Heart right ventricle (tissue), 16 donors: ENCODE data around the gene WDR1. TPM values are rescaled to one million over a fixed set of nuclear protein-coding genes. Genes with fewer than 3 reads are reported as not detected.

Experiments
- ATAC-seq, 8 donors: fragments of 200-7000 bp; cut with Tn5 transposase; one replicate each; pipeline ENCODE4 v1.9.1; 2020; ENCODE audit warnings: mild to moderate bottlenecking in 8 of 8, moderate library complexity in 8 of 8, moderate number of reproducible peaks in 1 of 8
- DNase-seq, 2 donors: peaks; one replicate each; pipeline ENCODE4 v3.0.0-alpha.2; 2020
- H3K27ac ChIP-seq, 10 donors: fragments of 200-600 bp; sonication (generic) in 2 of 10; one replicate each; pipeline versions ENCODE4 v1.5.0 to v1.8.0; 2020 to 2022; ENCODE audit warnings: mild to moderate bottlenecking in 3 of 10
- H3K27me3 ChIP-seq, 7 donors: fragments of 200-600 bp; one replicate each; pipeline ENCODE4 v1.8.0; 2021 to 2022; ENCODE audit warnings: mild to moderate bottlenecking in 2 of 7
- H3K36me3 ChIP-seq, 9 donors: fragments of 200-600 bp; sonication (generic) in 1 of 9; one replicate each; pipeline versions ENCODE4 v1.5.0 to v1.8.0; 2020 to 2022; ENCODE audit warnings: mild to moderate bottlenecking in 2 of 9
- H3K4me1 ChIP-seq, 9 donors: fragments of 200-600 bp; sonication (generic) in 1 of 9; one replicate each; pipeline versions ENCODE4 v1.5.0 to v1.8.0; 2020 to 2022; ENCODE audit warnings: mild to moderate bottlenecking in 4 of 9
- H3K4me3 ChIP-seq, 10 donors: fragments of 200-600 bp; sonication (generic) in 2 of 10; one replicate each; pipeline versions ENCODE4 v1.5.0 to v1.8.0; 2020 to 2022; ENCODE audit warnings: mild to moderate bottlenecking in 7 of 10, moderate library complexity in 2 of 10
- H3K9me3 ChIP-seq, 11 donors: fragments of 200-600 bp in 10 of 11; sonication (generic) in 2 of 11; one replicate each; pipeline versions ENCODE4 v1.5.0 to v1.8.0; 2013 to 2022; ENCODE audit warnings: mild to moderate bottlenecking in 2 of 11, control low read depth in 1 of 11, moderate library complexity in 1 of 11
- WGBS, 2 donors: extraction: QIAGEN DNeasy Blood & Tissue Kit; methylation state at CpG; one replicate each; pipeline ENCODE4 v1.1.7; 2013; ENCODE audit warnings: inconsistent platforms in 1 of 2; 5-methylcytosine and 5-hydroxymethylcytosine counted together
- intact Hi-C, 10 donors: fragments of 100-400 bp; cut with DNase I; formaldehyde crosslinking; loops; one replicate each; pipeline versions ENCODE4 v1.11.1 to v1.14.2; 2022
- polyA plus RNA-seq, 2 donors: library from polyadenylated mRNA; stranded (reverse); fragments of 200-250 nt; gene quantifications; one replicate each; pipeline ENCODE4 v1.2.3, GENCODE V29; 2013
- total RNA-seq, 10 donors: library from RNA; stranded (reverse); fragmentation: NEBNext Ultra II Directional in 3 of 10; extraction: Animal tissue kit (Norgen Biotek cat#: 25700) in 3 of 10; gene quantifications; one replicate each; pipeline versions ENCODE4 v1.2.1 to v1.2.4, GENCODE V29; 2021 to 2023
- TF ChIP-seq, protein P1 (sequence below), 9 donors: fragments of 200-600 bp; sonication (generic) in 2 of 9; IDR thresholded peaks; one replicate each; pipeline versions ENCODE4 v1.5.0 to v1.8.0; 2021 to 2022; ENCODE audit warnings: antibody characterized with exemption in 9 of 9, mild to moderate bottlenecking in 5 of 9, moderate library complexity in 1 of 9
- donor health status: Arrhythmogenic right ventricular cardiomyopathy.
- donor health status: ischemic (EF 13 %, LVEDD 7.1; RV severe dilation, severe dysfunction).
- donor health status: healthy with polysubstance abuse.
- donor health status: DM: no; HTN: yes; CAD: no.
- donor health status: DM: no; HTN: no; CAD: no.
- donor health status: ischemic (EF 25% LVEDD 6.9; RV normal size, moderate dysfunction).
- donor health status: ischemic (EF 25% LVEDD 5.7; RV mildly dilated, moderate dysfunction).
- donor health status: healthy.
- donor health status: DM: yes; HTN: yes; CAD: no.
- donor health status: Ischemic cardiomyopathy.
- donor health status: ischemic (EF 35%, LVEDD 5.7; RV mildly dilated, moderate dysfunction).
- donor health status: nonischemic (EF 11% LVEDD 7.7; RV severe dilation, severe dysfunction).
- donor health status: DM: yes; HTN: yes; CAD: no.
- donor health status: PGD.
- donor health status: ischemic (EF 29% LVEDD 5.4; RV normal size, mild dysfunction).
- donor health status: nonischemic (EF 23%, LVEDD 6.1; RV moderate dilation, normal function).

Gene WDR1
- total and polyA plus RNA-seq, 12 donors = 51.9 to 302 (median 177) TPM

DNA sequence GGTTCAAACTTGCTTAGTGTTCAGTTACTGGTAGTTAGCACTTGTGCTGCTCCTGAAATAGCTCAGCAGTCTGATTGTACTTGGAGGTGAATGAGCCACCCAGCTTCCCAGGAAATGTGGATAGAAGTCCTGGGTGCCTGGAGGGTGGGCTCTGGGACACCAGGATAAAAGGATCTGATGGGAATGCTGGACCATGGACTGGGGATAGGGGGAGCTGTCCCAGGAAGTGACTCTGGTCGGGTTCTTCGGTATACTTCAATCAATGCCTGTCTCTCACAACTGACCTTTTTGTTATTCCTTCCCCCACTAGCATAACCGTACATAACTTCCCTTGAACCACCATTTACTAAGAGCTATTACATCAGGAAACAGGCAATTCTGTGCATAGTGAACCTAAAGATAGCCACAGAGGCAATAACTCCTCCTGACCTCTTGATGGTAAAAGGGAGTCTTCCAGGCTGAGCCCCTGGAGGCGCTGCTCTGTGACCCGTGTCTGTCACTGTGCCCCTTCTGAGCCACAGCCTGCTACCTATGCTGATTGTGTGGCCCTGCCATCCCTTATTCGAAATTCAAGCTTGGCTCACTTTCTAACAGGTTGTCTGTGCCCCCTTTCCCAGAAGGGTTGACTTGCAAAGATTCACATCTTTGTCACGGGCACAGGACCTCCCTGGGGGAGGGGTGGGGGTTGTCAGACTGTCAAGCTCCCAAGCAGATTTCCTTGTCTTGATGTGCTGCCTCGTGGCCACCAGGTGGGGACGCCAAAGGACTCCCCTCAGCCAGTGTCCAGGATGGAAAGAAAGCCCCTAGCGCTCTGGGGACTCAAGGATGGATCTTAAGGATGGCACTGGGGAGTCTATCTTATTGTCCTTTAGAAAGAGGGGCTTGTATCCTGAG, 24.5 kb upstream of the WDR1 start:
- 54 to 69% methylated on average over 10 of the region's 10 CpGs for WGBS, 2 donors
- ATAC-seq = no peak
- H3K36me3 ChIP-seq = no peaks in the 10 kb centered on the region
- TF ChIP-seq, protein P1, sequence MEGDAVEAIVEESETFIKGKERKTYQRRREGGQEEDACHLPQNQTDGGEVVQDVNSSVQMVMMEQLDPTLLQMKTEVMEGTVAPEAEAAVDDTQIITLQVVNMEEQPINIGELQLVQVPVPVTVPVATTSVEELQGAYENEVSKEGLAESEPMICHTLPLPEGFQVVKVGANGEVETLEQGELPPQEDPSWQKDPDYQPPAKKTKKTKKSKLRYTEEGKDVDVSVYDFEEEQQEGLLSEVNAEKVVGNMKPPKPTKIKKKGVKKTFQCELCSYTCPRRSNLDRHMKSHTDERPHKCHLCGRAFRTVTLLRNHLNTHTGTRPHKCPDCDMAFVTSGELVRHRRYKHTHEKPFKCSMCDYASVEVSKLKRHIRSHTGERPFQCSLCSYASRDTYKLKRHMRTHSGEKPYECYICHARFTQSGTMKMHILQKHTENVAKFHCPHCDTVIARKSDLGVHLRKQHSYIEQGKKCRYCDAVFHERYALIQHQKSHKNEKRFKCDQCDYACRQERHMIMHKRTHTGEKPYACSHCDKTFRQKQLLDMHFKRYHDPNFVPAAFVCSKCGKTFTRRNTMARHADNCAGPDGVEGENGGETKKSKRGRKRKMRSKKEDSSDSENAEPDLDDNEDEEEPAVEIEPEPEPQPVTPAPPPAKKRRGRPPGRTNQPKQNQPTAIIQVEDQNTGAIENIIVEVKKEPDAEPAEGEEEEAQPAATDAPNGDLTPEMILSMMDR (IDR thresholded peaks at IDR 0.05) = no peak
- no peaks in the 10 kb centered on the region for H3K4me1 ChIP-seq
- no peak overlapping the region for H3K27ac ChIP-seq
- no peak for DNase-seq
- H3K4me3 ChIP-seq = no peak overlapping the region
- no peaks in the 10 kb centered on the region for H3K9me3 ChIP-seq
- intact Hi-C loops = no loop called here
- peaks cover 0 to 3% (median 0%) of the 10 kb centered on the region in 7 donors for H3K27me3 ChIP-seq

DNA sequence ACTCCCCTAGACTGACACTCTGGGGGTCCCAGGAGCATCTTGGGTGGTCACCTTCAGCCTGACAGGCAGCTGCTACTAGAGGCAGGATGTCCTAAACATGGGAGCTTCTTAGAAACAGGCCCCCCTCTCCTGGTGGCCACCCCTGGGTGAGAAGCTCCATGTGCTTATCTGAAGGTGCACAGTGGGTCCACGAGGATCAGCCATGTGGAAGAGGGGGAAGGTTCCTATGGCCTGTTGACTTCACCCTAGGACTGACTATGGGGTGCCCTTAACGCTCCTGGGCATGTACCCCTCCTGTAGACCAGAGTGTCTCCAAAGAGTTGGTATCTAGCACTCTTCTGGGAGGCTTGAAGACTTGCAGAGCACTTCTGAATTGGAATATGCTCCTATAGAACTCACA, 22.9 kb upstream of the WDR1 start:
- TF ChIP-seq, protein P1 (IDR thresholded peaks at IDR 0.05) = no peak
- Histone ChIP-seq H3K4me3 (no peak overlapping the region), H3K36me3 (no peaks in the 10 kb centered on the region), H3K27me3 (peaks cover 0 to 3% (median 0%) of the 10 kb centered on the region in 7 donors), H3K27ac (no peak overlapping the region), H3K9me3 (no peaks in the 10 kb centered on the region), H3K4me1 (no peaks in the 10 kb centered on the region)
- WGBS, 2 donors = 74 to 80% methylated on average over 2 of the region's 2 CpGs
- DNase-seq (no peak), ATAC-seq (no peak)
- intact Hi-C loops = no loop called here

DNA sequence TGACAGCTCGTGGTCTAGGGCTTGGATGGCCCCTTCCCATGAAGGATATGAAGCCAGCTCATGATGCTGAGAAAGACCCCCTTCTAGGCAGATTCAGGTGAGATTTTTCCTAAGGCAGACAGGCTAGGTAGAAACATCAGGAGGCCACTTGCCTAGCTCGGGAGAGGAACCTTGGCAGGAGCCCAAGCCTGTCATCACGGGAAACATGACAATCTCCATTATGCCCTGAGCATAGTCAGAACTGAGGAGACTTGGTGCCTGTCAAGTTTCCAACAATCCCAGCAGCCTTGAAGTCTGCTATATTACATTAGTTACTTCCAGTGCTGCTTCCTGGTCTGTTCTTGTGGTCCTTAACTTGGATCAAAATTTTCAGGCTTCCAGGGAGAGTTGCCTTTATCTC, 18.7 kb upstream of the WDR1 start:
- H3K4me1 ChIP-seq = peaks cover 0 to 4% (median 0%) of the 10 kb centered on the region in 9 donors
- no peaks in the 10 kb centered on the region for H3K27me3 ChIP-seq
- intact Hi-C loops = no loop called here
- peak in 2 of 8 donors; percentile 25 to 65 for ATAC-seq
- H3K4me3 ChIP-seq = no peak overlapping the region
- no peaks in the 10 kb centered on the region for H3K36me3 ChIP-seq
- TF ChIP-seq, protein P1 (IDR thresholded peaks at IDR 0.05) = no peak
- 20 to 32% methylated on average over 3 of the region's 3 CpGs for WGBS, 2 donors
- no peak overlapping the region for H3K27ac ChIP-seq
- no peaks in the 10 kb centered on the region for H3K9me3 ChIP-seq
- no peak for DNase-seq

DNA sequence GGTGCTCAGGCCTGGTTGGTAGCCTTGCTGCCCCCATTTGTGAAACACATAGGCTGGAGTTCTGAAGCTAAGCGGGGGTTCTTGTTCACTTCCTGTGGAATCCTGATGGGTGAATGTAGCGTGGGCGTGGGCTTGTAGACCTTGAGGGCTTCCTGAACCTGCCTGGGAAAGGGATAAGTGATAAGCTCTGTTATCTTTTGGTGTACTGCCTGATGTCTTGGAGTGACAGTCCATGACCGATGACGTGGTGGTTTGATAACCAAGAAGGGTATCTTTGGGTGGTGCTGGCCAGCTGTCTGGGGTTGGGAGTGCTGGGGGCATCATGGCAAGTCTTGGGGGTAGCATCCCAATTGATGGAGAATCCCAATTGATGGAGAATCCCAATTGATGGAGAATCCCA, 17.5 kb upstream of the WDR1 start:
- no peak for DNase-seq
- WGBS, 2 donors = 80 to 87% methylated on average over 5 of the region's 5 CpGs
- no peak overlapping the region for H3K4me3 ChIP-seq
- intact Hi-C loops = no loop called here
- no peaks in the 10 kb centered on the region for H3K36me3 ChIP-seq
- H3K27me3 ChIP-seq = no peaks in the 10 kb centered on the region
- no peaks in the 10 kb centered on the region for H3K9me3 ChIP-seq
- no peak overlapping the region for H3K27ac ChIP-seq
- H3K4me1 ChIP-seq = peaks cover 0 to 13% (median 0%) of the 10 kb centered on the region in 9 donors
- no peak for ATAC-seq
- TF ChIP-seq, protein P1 (IDR thresholded peaks at IDR 0.05) = no peak
